Prostate gland (tissue), 2 donors: Measurements from ENCODE around the gene NFATC3. TPM values are rescaled to one million over a fixed set of nuclear protein-coding genes. Genes with fewer than 3 reads are reported as not detected.

Experiments
- DNase-seq: peaks from one replicate; pipeline ENCODE4 v3.0.0-alpha.2; 2019; ENCODE audit warnings: low spot score
- H3K27ac ChIP-seq, 2 donors: fragments of 200-600 bp; sonication (generic); 2 replicates each; pipeline ENCODE4 v1.5.1; 2017 to 2019
- H3K27me3 ChIP-seq: fragments of 200-600 bp; sonication (generic); replicated peaks from 2 replicates; pipeline ENCODE4 v1.5.1; 2019; ENCODE audit not compliant: insufficient read depth
- H3K36me3 ChIP-seq, 2 donors: fragments of 200-600 bp; sonication (generic); 1 replicate in 1 of 2; 2 replicates in 1 of 2; pipeline versions ENCODE4 v1.5.1 to v1.8.1; 2017 to 2019
- H3K4me1 ChIP-seq: fragments of 200-600 bp; sonication (generic); replicated peaks from 2 replicates; pipeline ENCODE4 v1.5.1; 2019
- H3K4me3 ChIP-seq, 2 donors: fragments of 200-600 bp; sonication (generic); 2 replicates each; pipeline ENCODE4 v1.5.1; 2017 to 2019
- H3K9me3 ChIP-seq: fragments of 200-600 bp; sonication (generic); 2 replicates; pipeline ENCODE4 v1.5.1; 2017
- POLR2A ChIP-seq: fragments of 450-650 bp; IDR thresholded peaks from one replicate; pipeline ENCODE4 v1.6.1; 2016; ENCODE audit warnings: antibody characterized with exemption, mild to moderate bottlenecking
- POLR2AphosphoS5 ChIP-seq: sonication (generic); formaldehyde crosslinking; IDR thresholded peaks from one replicate; pipeline ENCODE4 v1.6.1; 2017; ENCODE audit warnings: antibody characterized with exemption
- WGBS: methylation state at CpG from one replicate; pipeline ENCODE4 v1.1.5; 2018; 5-methylcytosine and 5-hydroxymethylcytosine counted together
- intact Hi-C: fragments of 100-400 bp; cut with DNase I; formaldehyde crosslinking; loops from one replicate; pipeline ENCODE4 v1.14.2; 2022
- total RNA-seq, 2 donors: library from RNA; depleted of rRNA; stranded (reverse); fragments of >200 nt; gene quantifications; one replicate each; pipeline ENCODE4 v1.1.0, GENCODE V29; 2016
- TF ChIP-seq, protein P1 (sequence below), 4 experiments: fragments of 200-600 bp in 2 of 4; fragments of 450-650 bp in 2 of 4; sonication (generic) in 2 of 4; IDR thresholded peaks; 1 replicate in 3 of 4; 2 replicates in 1 of 4; pipeline ENCODE4 v1.5.1; 2016 to 2019; ENCODE audit warnings: antibody characterized with exemption in 4 of 4, mild to moderate bottlenecking in 2 of 4, moderate library complexity in 2 of 4

Gene NFATC3
- total RNA-seq, 2 donors from 2014 or later = 36.6 to 84.1 TPM

DNA sequence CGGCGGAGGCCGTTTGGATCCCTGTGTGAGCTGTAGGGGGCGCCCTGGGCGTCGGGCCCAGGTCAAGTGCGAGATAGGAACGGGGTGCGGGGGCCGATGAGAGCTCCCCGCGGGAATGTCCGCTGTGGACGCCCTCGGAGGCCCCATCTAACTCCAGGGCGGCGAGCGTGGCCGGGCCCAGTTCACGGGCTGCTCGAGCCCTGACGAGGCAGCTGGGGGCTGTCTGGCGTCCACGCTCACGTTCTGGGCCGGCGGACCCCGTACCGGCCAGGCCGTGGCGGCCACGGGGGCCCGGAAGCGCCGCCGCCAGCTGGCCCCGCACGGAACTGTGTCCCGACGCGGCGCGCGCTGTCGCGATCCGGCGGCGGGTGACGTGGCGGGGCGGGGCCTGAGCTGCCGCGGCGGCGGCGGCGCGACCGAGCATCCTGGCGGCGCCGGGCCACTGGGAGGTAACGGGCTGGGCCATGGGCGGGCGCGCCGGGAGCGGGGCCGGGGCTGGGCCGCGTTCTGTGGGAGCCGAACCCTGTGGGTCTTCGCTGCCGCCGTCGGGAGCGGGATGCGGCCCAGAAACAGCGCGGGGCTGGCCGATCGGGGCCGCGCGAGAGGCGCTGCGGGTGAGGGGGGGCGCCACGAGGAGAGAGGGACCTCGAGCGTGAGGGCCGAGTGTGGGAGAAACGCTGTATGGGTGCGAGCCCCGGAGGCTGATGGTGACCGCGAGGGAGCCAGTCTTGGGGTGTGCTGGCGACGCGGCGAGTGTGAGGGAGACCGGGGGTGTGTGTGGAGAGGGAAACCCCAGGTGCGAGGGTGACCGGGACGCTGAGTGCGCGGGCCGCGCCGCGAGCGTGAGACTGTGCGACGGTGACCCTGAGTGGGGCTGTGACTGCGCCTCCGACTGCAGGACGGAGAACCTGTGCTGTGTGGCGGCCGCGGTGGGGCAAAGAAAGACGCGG, 179.2 kb downstream of the NFATC3 start, which contains the start of gene SLC7A6:
Gene SLC7A6, plus strand, starts transcription at position 399 of the 950 bp plus-strand sequence. CDS start 10,201 bp downstream, outside the sequence.
- WGBS = under 1% methylated on average over 107 of the region's 123 CpGs
- Histone ChIP-seq H3K36me3 (no peaks in the 10 kb centered on the region), H3K4me3 (peak within 1 kb of the TSS; percentile 74 to 76), H3K27me3 (no peaks in the 10 kb centered on the region), H3K9me3 (no peaks in the 10 kb centered on the region), H3K27ac (peak within 1 kb of the TSS; percentile 92 to 95), H3K4me1 (peaks cover 11% of the 10 kb centered on the region)
- DNase-seq = peak; percentile 65
- intact Hi-C loops = loop anchor here (5.0 kb wide), 2 partner anchors 48 to 243 kb away; partner anchors contain the start of genes PRMT7 and SLC7A6OS
- TF ChIP-seq, protein P1, sequence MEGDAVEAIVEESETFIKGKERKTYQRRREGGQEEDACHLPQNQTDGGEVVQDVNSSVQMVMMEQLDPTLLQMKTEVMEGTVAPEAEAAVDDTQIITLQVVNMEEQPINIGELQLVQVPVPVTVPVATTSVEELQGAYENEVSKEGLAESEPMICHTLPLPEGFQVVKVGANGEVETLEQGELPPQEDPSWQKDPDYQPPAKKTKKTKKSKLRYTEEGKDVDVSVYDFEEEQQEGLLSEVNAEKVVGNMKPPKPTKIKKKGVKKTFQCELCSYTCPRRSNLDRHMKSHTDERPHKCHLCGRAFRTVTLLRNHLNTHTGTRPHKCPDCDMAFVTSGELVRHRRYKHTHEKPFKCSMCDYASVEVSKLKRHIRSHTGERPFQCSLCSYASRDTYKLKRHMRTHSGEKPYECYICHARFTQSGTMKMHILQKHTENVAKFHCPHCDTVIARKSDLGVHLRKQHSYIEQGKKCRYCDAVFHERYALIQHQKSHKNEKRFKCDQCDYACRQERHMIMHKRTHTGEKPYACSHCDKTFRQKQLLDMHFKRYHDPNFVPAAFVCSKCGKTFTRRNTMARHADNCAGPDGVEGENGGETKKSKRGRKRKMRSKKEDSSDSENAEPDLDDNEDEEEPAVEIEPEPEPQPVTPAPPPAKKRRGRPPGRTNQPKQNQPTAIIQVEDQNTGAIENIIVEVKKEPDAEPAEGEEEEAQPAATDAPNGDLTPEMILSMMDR (IDR thresholded peaks at IDR 0.05) = peak; percentile 39 to 80 (median 54)
- TF ChIP-seq POLR2AphosphoS5 (no peak), POLR2A (peak; percentile 43)

DNA sequence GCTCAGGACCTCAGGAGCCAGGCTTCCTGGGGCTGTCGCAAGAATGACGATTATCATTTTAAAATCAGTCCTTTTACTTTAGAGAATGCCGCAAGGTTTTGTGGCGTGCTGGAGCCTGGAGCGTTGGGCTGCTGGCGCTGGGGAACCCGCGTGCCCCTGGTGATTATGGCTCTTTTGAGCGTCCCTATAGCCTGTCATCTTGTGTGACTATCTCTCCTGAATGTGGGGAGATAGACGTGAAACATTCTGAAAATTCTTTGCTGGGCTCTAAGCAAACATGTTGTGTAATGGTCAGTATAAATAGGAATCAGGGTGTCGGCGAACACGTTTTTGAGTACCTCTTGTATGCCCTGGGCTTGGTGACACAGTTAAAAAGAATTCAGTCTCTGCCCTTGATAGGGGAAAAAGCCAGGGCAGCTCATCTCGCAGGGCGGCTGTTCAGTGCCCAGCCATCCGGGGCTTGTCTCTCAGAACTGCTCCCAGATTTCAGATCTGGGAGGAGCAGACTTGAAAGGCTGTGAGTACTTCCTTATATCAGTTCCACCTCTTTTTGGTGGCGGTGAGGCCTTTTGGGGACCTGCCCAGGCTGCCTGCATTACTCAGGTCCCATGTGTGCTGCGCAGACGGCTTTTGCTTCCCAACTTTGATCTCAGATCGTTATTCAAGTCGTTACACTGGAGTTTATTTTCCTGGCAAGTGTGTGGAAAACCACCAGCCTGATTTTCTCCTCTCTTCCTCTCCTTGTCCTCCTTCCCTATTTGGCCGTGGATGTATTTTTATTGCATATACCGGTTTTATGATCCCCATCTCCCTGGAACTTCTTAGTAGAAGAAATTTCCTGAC, 180.1 kb downstream of the NFATC3 start:
- intact Hi-C loops = no loop called here

DNA sequence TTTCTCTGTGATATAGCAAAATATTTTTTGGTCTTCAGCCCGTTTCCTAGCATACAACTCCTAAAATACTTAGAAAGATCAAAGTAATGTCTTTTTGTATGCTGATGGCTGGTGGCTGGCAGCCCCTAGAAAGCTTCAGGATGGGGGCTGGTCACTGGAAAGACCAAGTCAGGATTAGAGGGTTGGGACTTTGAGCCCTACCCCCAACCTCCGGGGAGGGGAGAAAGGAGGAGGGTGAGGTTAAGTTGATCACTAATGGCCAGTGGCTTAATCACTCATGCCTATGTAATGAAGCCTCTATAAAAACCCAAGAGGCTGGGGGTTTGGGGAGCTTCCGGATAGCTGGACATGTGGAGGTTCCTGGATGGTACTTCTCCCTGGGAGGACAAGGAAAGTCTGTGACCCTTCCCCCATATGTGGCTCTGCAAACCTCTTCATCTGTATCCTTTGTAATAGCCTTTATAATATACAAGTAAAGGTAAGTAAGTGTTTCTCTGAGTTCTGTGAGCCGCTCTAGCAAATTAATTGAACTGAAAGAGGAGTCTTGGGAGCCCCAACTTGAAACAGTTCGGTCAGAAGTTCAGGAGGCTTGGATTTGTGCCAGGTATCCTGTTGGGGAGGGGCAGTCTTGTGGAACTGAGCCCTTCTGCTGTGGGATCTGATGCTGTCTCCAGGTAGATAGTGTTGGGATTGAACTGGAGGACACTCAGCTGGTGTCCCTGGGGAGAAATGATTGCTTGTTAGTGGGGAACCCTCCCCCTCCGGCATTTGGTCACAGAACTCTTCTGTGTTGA, 182.6 kb downstream of the NFATC3 start:
- 57% methylated on average over 6 of the region's 6 CpGs for WGBS
- Histone ChIP-seq H3K9me3 (no peaks in the 10 kb centered on the region), H3K4me3 (no peak overlapping the region), H3K36me3 (no peaks in the 10 kb centered on the region), H3K27me3 (no peaks in the 10 kb centered on the region), H3K27ac (no peak overlapping the region), H3K4me1 (peaks cover 11% of the 10 kb centered on the region)
- TF ChIP-seq POLR2AphosphoS5 (no peak), POLR2A (no peak)
- TF ChIP-seq, protein P1 (IDR thresholded peaks at IDR 0.05) = no peak
- intact Hi-C loops = no loop called here
- DNase-seq = no peak

More for the DNA sequence above, 180.1 kb downstream of the NFATC3 start:
- Histone ChIP-seq H3K27ac (peak overlapping the region; percentile 92 to 95), H3K4me3 (peak overlapping the region; percentile 74 to 76), H3K36me3 (no peaks in the 10 kb centered on the region), H3K27me3 (no peaks in the 10 kb centered on the region), H3K4me1 (peaks cover 11% of the 10 kb centered on the region), H3K9me3 (no peaks in the 10 kb centered on the region)
- peak; percentile 71 for DNase-seq
- WGBS = under 1% methylated on average over 23 of the region's 23 CpGs
- peak; percentile 15 for TF ChIP-seq POLR2A
- TF ChIP-seq POLR2AphosphoS5 = peak; percentile 73
- TF ChIP-seq, protein P1 (IDR thresholded peaks at IDR 0.05) = no peak

DNA sequence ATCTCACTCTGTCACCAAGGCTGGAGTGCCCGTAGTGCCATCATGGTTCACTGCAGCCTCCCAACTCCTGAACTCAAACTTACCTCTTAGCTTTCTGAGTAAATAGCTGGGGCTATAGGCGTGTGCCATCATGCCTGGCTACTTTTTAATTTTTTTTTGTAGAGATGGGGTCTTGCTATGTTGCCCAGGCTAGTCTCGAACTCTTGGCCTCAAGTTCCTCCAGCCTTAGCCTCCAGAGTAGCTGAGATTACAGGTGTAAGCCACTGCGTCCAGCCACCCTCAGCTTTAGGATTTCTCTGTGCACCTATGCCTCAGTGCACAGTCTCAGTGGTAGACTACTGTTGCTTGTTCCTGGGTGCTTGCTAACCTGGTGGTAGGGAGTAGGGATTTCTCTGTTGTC, 184.6 kb downstream of the NFATC3 start:
- Histone ChIP-seq H3K36me3 (no peaks in the 10 kb centered on the region), H3K27me3 (no peaks in the 10 kb centered on the region), H3K9me3 (no peaks in the 10 kb centered on the region), H3K4me3 (no peak overlapping the region), H3K4me1 (peaks cover 9% of the 10 kb centered on the region), H3K27ac (no peak overlapping the region)
- TF ChIP-seq, protein P1 (IDR thresholded peaks at IDR 0.05) = no peak
- TF ChIP-seq POLR2A = no peak
- no peak for TF ChIP-seq POLR2AphosphoS5
- intact Hi-C loops = no loop called here
- no peak for DNase-seq
- WGBS = 97% methylated on average over 4 of the region's 4 CpGs
